Spleen (tissue), 11 donors: ENCODE measurements around the gene NLGN4X. TPM values are rescaled to one million over a fixed set of nuclear protein-coding genes. Genes with fewer than 3 reads are reported as not detected.

Source experiments
- DNase-seq: peaks from one replicate; pipeline ENCODE4 v3.0.0-alpha.2; 2020
- H3K27ac ChIP-seq, 8 donors: fragments of 200-600 bp; sonication (generic) in 7 of 8; 1 replicate in 4 of 8; 2 replicates in 4 of 8; pipeline versions ENCODE4 v1.5.0 to v1.8.0; 2016 to 2021; ENCODE audit warnings: inconsistent platforms in 4 of 8, mild to moderate bottlenecking in 4 of 8, moderate library complexity in 1 of 8
- H3K27me3 ChIP-seq, 7 donors: fragments of 200-600 bp; sonication (generic) in 6 of 7; replicated peaks in 1 of 7; 1 replicate in 4 of 7; 2 replicates in 3 of 7; pipeline versions ENCODE4 v1.5.0 to v1.8.0; 2016 to 2021; ENCODE audit warnings: inconsistent platforms in 3 of 7, mild to moderate bottlenecking in 1 of 7
- H3K36me3 ChIP-seq, 6 donors: fragments of 200-600 bp; sonication (generic) in 5 of 6; 1 replicate in 4 of 6; 2 replicates in 2 of 6; pipeline versions ENCODE4 v1.5.0 to v1.8.0; 2016 to 2021; ENCODE audit warnings: inconsistent platforms in 2 of 6
- H3K4me1 ChIP-seq, 6 donors: fragments of 200-600 bp; sonication (generic) in 5 of 6; 1 replicate in 3 of 6; 2 replicates in 3 of 6; pipeline versions ENCODE4 v1.5.0 to v1.8.0; 2016 to 2021; ENCODE audit warnings: inconsistent platforms in 3 of 6
- H3K4me3 ChIP-seq, 8 donors: fragments of 200-600 bp; sonication (generic) in 7 of 8; 1 replicate in 4 of 8; 2 replicates in 4 of 8; pipeline versions ENCODE4 v1.5.0 to v1.8.0; 2016 to 2021; ENCODE audit warnings: inconsistent platforms in 4 of 8, mild to moderate bottlenecking in 4 of 8, moderate library complexity in 2 of 8
- H3K9me3 ChIP-seq, 8 donors: fragments of 200-600 bp; sonication (generic) in 7 of 8; 1 replicate in 4 of 8; 2 replicates in 4 of 8; pipeline versions ENCODE4 v1.5.0 to v1.8.0; 2016 to 2021; ENCODE audit warnings: inconsistent platforms in 4 of 8
- POLR2A ChIP-seq, 3 donors: fragments of 450-650 bp; IDR thresholded peaks; one replicate each; pipeline ENCODE4 v1.5.1; 2017; ENCODE audit warnings: antibody characterized with exemption in 3 of 3, mild to moderate bottlenecking in 1 of 3
- POLR2AphosphoS5 ChIP-seq, 3 donors: sonication (generic); formaldehyde crosslinking; IDR thresholded peaks; one replicate each; pipeline ENCODE4 v1.5.1; 2017; ENCODE audit warnings: antibody characterized with exemption in 3 of 3
- WGBS, 5 donors: extraction: QIAGEN DNeasy Blood & Tissue Kit in 3 of 5; methylation state at CpG; one replicate each; pipeline versions ENCODE4 v1.1.5 to v1.1.7; 2013 to 2018; 5-methylcytosine and 5-hydroxymethylcytosine counted together
- intact Hi-C: fragments of 100-400 bp; cut with DNase I; formaldehyde crosslinking; loops from one replicate; pipeline ENCODE4 v1.15.0; 2023; ENCODE audit warnings: low total_unique reads
- polyA plus RNA-seq, 3 donors: library from polyadenylated mRNA; stranded (reverse); fragments of 200-250 nt; gene quantifications; one replicate each; pipeline ENCODE4 v1.2.1, GENCODE V29; 2013
- total RNA-seq, 7 donors: library from RNA; depleted of rRNA in 3 of 7; stranded (reverse); fragments of >200 nt in 3 of 7; fragmentation: NEBNext Ultra II Directional in 4 of 7; extraction: Animal tissue kit (Norgen Biotek cat#: 25700) in 4 of 7; gene quantifications; one replicate each; pipeline versions ENCODE4 v1.1.0 to v1.2.1, GENCODE V29; 2016 to 2021
- TF ChIP-seq, protein P1 (sequence below), 11 experiments: fragments of 200-600 bp in 7 of 11; fragments of 450-650 bp in 4 of 11; sonication (generic) in 4 of 11; IDR thresholded peaks in 8 of 11; conservative IDR thresholded peaks in 3 of 11; 1 replicate in 7 of 11; 2 replicates in 4 of 11; pipeline versions ENCODE4 v1.4.0 to v1.8.0; 2016 to 2021; ENCODE audit warnings: antibody characterized with exemption in 11 of 11, inconsistent platforms in 4 of 11, mild to moderate bottlenecking in 1 of 11
- donor health status: healthy with polysubstance abuse.
- donor health status: DM: no; HTN: no; CAD: no; lungs with moderate emphysema.
- donor health status: DM: no; HTN: no; CAD: no.
- donor health status: Bipolar disorder and iron deficiency.
- donor health status: healthy.
- donor health status: DM: no; HTN: no; CAD: no.
- donor health status: DM: yes; HTN: yes; CAD: no.

Gene NLGN4X
- total and polyA plus RNA-seq, 10 donors, result 0.68 to 16.1 (median 5.6) TPM

- no peaks in the 10 kb centered on the region for H3K36me3 ChIP-seq
- intact Hi-C loops, result no loop called here
- no peaks in the 10 kb centered on the region for H3K9me3 ChIP-seq
- H3K4me1 ChIP-seq, result no peaks in the 10 kb centered on the region
- H3K4me3 ChIP-seq, result no peak overlapping the region
- no peak overlapping the region for H3K27ac ChIP-seq
- no peaks in the 10 kb centered on the region for H3K27me3 ChIP-seq
- WGBS, 5 donors, result 78 to 94% (median 83%) methylated on average over 4 of the region's 4 CpGs
- no peak for DNase-seq
- no peak for TF ChIP-seq POLR2A (IDR thresholded peaks at IDR 0.05)
- no peak for TF ChIP-seq POLR2AphosphoS5 (IDR thresholded peaks at IDR 0.05)
- TF ChIP-seq, protein P1, sequence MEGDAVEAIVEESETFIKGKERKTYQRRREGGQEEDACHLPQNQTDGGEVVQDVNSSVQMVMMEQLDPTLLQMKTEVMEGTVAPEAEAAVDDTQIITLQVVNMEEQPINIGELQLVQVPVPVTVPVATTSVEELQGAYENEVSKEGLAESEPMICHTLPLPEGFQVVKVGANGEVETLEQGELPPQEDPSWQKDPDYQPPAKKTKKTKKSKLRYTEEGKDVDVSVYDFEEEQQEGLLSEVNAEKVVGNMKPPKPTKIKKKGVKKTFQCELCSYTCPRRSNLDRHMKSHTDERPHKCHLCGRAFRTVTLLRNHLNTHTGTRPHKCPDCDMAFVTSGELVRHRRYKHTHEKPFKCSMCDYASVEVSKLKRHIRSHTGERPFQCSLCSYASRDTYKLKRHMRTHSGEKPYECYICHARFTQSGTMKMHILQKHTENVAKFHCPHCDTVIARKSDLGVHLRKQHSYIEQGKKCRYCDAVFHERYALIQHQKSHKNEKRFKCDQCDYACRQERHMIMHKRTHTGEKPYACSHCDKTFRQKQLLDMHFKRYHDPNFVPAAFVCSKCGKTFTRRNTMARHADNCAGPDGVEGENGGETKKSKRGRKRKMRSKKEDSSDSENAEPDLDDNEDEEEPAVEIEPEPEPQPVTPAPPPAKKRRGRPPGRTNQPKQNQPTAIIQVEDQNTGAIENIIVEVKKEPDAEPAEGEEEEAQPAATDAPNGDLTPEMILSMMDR (IDR thresholded peaks at IDR 0.05 in 8 of 11, conservative IDR thresholded peaks at IDR 0.05 in 3 of 11), result no peak
These were observed 204.5 kb downstream of the NLGN4X start for GRCh38 chrX:6024204-6024603.

DNA sequence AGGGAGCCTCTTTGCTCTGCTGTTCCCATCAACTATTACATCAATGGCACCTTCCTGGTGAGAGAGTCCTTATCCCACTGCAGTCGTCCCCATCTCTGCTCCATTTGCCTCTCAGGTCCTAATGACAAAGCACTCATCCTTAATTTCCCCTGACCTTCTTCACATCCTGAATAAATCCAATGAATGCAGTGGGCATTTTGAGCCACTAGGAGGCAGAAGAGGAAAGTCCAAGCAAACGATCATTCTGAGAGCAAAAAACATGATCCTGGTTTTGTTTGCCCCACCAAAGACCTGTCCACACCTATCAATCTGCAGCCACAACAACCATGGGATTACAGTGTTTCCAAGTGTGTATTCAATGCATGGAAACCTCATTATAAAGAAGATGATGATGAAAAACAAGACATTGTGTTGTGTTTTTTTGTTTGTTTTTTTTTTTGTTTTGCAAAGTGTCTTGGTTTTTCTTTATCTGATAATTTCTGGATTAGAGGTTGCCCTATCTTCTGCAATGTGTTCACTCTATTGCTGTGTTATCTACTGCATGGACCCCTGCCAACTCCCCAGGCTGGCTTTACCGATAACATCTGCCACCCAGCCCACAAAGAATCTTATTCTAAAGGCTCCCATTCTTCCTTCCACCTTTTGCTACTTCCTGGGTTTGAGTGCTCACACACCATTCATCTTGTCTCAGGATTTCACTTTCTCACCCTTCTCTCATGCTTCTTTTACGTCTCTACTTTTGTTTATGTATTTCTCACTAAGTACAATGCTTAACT lies 207.2 kb downstream of the NLGN4X start:
- H3K27me3 ChIP-seq, result no peaks in the 10 kb centered on the region
- no peak overlapping the region for H3K27ac ChIP-seq
- H3K4me3 ChIP-seq, result no peak overlapping the region
- H3K9me3 ChIP-seq, result no peaks in the 10 kb centered on the region
- TF ChIP-seq POLR2AphosphoS5 (IDR thresholded peaks at IDR 0.05) (no peak), POLR2A (IDR thresholded peaks at IDR 0.05) (no peak)
- TF ChIP-seq, protein P1 (IDR thresholded peaks at IDR 0.05 in 8 of 11, conservative IDR thresholded peaks at IDR 0.05 in 3 of 11), result peak; percentile 19 to 81 (median 61)
- intact Hi-C loops, result no loop called here
- H3K36me3 ChIP-seq, result no peaks in the 10 kb centered on the region
- DNase-seq, result no peak
- H3K4me1 ChIP-seq, result no peaks in the 10 kb centered on the region
- WGBS, 5 donors, result 5 to 12% (median 9%) methylated on average over 4 of the region's 4 CpGs

DNA sequence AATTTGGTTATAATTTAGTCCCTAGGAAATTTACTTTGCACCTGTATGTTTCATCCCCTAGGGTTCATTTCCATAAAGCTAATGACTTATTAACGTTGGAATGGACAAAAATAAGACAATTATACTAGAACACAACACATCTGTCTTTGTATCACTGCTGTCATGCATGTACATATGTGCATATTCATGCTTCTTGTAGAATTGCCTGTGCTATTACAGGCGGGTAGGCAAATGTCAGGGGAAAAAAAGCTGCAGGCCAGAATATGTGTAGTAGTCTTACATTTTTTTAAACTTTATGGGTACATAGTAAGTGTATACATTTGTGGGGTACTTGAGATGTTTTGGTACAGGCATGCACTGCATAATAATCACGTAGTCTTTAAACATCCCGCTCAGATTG lies 209.6 kb downstream of the NLGN4X start:
- intact Hi-C loops, result no loop called here
- Histone ChIP-seq H3K36me3 (no peaks in the 10 kb centered on the region), H3K27me3 (no peaks in the 10 kb centered on the region), H3K4me3 (no peak overlapping the region), H3K9me3 (no peaks in the 10 kb centered on the region), H3K4me1 (no peaks in the 10 kb centered on the region), H3K27ac (no peak overlapping the region)
- 76 to 89% (median 83%) methylated on average over 4 of the region's 4 CpGs for WGBS, 5 donors
- no peak for DNase-seq
- TF ChIP-seq, protein P1 (IDR thresholded peaks at IDR 0.05 in 8 of 11, conservative IDR thresholded peaks at IDR 0.05 in 3 of 11), result no peak
- TF ChIP-seq POLR2A (IDR thresholded peaks at IDR 0.05) (no peak), POLR2AphosphoS5 (IDR thresholded peaks at IDR 0.05) (no peak)

DNA sequence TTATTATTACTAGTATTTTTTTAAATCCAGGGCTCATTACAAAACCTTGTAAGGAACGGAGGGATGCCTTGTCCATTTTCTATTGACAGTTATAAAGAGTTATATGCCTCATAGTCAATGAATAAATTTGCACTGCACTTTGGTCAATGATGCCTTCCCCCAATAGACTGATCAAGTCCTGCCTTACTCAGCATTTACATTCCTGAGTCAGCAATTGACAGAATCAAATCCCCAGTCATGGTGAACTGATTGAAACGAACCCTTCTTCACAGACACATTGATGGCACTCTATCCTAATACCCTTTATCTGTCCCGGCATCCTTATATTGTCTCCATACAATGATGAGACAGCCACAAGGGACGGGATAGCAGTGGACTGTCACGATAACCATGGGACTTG lies 213.2 kb downstream of the NLGN4X start:
- Histone ChIP-seq H3K9me3 (no peaks in the 10 kb centered on the region), H3K36me3 (no peaks in the 10 kb centered on the region), H3K27me3 (no peaks in the 10 kb centered on the region), H3K4me1 (no peaks in the 10 kb centered on the region), H3K4me3 (no peak overlapping the region), H3K27ac (no peak overlapping the region)
- DNase-seq, result no peak
- 77 to 86% (median 81%) methylated on average over 5 of the region's 5 CpGs for WGBS, 5 donors
- intact Hi-C loops, result no loop called here
- TF ChIP-seq, protein P1 (IDR thresholded peaks at IDR 0.05 in 8 of 11, conservative IDR thresholded peaks at IDR 0.05 in 3 of 11), result no peak
- TF ChIP-seq POLR2A (IDR thresholded peaks at IDR 0.05) (no peak), POLR2AphosphoS5 (IDR thresholded peaks at IDR 0.05) (no peak)
